SK-N-MC (cell line): ENCODE data around the gene CCL28.
"Not testable (repeated sequence)": the region's sequence is repeated elsewhere in the genome, so short reads cannot be mapped to it uniquely, and the experiment has no call there.

Experiments
- DNase-seq: peaks from one replicate; pipeline ENCODE4 v3.0.0-alpha.2; 2011; ENCODE audit warnings: low read depth, low spot score
- H3K27ac ChIP-seq: fragments of 200-600 bp; sonication (generic); 2 replicates; pipeline ENCODE4 v1.5.1; 2016; ENCODE audit warnings: mixed run types
- H3K36me3 ChIP-seq: fragments of 200-600 bp; sonication (generic); 2 replicates; pipeline ENCODE4 v1.6.1; 2017; ENCODE audit warnings: antibody characterized with exemption, low read length, mixed read lengths; ENCODE audit not compliant: insufficient read depth
- H3K4me3 ChIP-seq: fragments of 200-600 bp; sonication (generic); 2 replicates; pipeline ENCODE4 v1.5.1; 2016
- H3K9ac ChIP-seq: fragments of 200-600 bp; sonication (generic); 2 replicates; pipeline ENCODE4 v1.8.0; 2017; ENCODE audit warnings: mixed run types, mixed read lengths; ENCODE audit not compliant: insufficient read length
- H3K9me3 ChIP-seq: fragments of 200-600 bp; sonication (generic); 2 replicates; pipeline ENCODE4 v1.6.1; 2017; ENCODE audit warnings: low read depth, mild to moderate bottlenecking, antibody characterized with exemption, low read length, moderate library complexity, mixed read lengths
- EZH2 ChIP-seq: fragments of 200-600 bp; sonication (generic); IDR thresholded peaks from one replicate; pipeline ENCODE4 v1.6.1; 2017; ENCODE audit warnings: antibody characterized with exemption
- FOXP2 ChIP-seq: optimal IDR thresholded peaks from 2 replicates; pipeline ENCODE3; 2011; ENCODE audit warnings: mild to moderate bottlenecking, moderate library complexity; ENCODE audit not compliant: insufficient read depth; ENCODE audit errors: extremely low read length, control extremely low read depth
- POLR2AphosphoS5 ChIP-seq: IDR thresholded peaks from 2 replicates; pipeline ENCODE4 v1.6.1; 2012; ENCODE audit warnings: mild to moderate bottlenecking, low read depth, low read length, borderline replicate concordance

Gene CCL28, protein sequence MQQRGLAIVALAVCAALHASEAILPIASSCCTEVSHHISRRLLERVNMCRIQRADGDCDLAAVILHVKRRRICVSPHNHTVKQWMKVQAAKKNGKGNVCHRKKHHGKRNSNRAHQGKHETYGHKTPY

DNA sequence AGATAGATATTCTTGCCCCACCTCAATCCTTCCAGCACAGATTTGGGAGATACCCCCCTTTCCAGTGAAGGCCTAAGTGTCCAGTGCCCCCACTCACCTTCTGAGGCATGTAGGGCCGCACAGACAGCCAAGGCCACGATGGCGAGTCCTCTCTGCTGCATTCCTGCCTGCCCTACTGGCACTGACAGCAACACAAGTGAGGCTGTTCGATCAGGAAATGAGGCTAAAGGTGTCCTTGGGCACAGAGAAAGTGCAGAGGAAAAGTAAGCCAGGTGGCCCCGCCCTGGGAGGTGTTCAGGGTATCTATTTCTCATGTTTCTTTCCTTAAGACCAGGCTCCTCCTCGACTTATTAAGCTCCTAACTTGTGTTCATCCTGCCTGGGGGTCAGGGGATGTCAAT is at the start of gene CCL28:
Gene CCL28 (minus strand): TSS at position 236 of the 400 bp plus-strand sequence. CDS start 75 bp downstream, at position 161.
- no peak for TF ChIP-seq EZH2
- TF ChIP-seq FOXP2, result no peak
- no peak for TF ChIP-seq POLR2AphosphoS5
- Histone ChIP-seq H3K9me3 (no peaks in the 10 kb centered on the region), H3K36me3 (no peaks in the 10 kb centered on the region), H3K4me3 (no peak within 1 kb of the TSS), H3K27ac (no peak within 1 kb of the TSS), H3K9ac (no peak within 1 kb of the TSS)
- no peak for DNase-seq

- no peak for TF ChIP-seq FOXP2
- Histone ChIP-seq H3K36me3 (peaks cover 17% of the 10 kb centered on the region), H3K9ac (no peak overlapping the region), H3K27ac (no peak overlapping the region), H3K9me3 (no peaks in the 10 kb centered on the region), H3K4me3 (no peak overlapping the region)
- DNase-seq, result no peak
Observed at GRCh38 chr5:43461066-43461465, 48.9 kb upstream of the CCL28 start.

DNA sequence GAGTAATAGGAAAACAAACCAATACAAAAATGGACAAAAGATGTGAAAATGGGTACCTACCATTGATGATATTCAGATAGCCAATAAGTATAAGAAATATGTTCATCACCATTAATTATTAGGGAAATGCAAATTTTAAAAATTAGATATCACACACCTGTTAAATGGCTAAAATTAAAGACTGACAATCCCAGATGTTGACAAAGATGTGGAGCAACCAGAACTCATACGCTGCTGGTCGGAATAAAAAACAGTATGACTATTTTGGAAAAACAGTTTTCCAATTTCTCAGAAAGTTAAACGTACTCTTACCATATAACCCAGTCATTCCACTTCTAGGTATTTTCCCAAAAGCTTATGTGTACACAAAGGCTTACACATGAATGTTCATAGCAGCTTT is 44.4 kb upstream of the CCL28 start:
- no peak for DNase-seq
- TF ChIP-seq POLR2AphosphoS5 (no peak), EZH2 (no peak), FOXP2 (no peak)

DNA sequence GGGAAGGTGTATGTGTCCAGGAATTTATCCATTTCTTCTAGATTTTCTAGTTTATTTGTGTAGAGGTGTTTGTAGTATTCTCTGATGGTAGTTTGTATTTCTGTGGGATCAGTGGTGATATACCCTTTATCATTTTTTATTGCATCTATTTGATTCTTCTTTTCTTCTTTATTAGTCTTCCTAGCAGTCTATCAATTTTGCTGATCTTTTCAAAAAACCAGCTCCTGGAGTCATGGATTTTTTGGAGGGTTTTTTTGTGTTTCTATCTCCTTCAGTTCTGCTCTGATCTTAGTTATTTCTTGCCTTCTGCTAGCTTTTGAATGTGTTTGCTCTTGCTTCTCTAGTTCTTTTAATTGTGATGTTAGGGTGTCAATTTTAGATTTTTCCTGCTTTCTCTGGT is 29.4 kb upstream of the CCL28 start:
- DNase-seq, H3K9ac ChIP-seq, H3K9me3 ChIP-seq, H3K27ac ChIP-seq, H3K4me3 ChIP-seq: not testable (repeated sequence)
- peaks cover 22% of the 10 kb centered on the region for H3K36me3 ChIP-seq

More for the DNA sequence above, 44.4 kb upstream of the CCL28 start:
- Histone ChIP-seq H3K9me3 (no peaks in the 10 kb centered on the region), H3K36me3 (peaks cover 24% of the 10 kb centered on the region), H3K4me3 (no peak overlapping the region), H3K9ac (no peak overlapping the region), H3K27ac (no peak overlapping the region)

DNA sequence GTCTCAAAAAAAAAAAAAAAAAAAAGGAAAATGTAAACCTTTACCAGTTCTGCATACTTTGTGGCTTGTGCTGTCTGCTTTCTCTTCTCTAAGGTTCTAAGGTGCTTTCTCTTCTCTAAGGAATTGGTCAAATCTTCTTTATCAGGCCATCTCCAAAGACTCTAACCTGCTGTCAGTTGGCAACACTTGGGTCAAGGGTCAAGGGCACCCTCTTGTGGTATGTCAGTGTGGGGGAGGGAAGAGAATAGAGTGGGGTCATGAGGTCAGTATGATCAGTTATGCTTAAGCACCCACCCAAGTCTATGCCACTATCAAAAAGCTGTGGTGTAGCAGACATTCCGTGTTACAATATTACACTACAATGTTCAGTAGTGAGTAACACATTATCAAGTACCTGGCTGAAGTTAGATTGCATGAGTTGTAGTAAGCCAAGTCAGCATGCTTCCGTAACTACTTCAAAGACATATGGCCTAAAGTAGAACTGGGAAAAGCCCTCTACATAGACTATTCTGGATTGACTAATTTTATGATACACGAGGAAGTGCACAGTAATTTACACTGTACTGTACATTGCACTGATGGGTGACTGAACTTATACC is 25.0 kb upstream of the CCL28 start:
- Histone ChIP-seq H3K36me3 (no peaks in the 10 kb centered on the region), H3K27ac (no peak overlapping the region), H3K4me3 (no peak overlapping the region), H3K9me3 (no peaks in the 10 kb centered on the region), H3K9ac (no peak overlapping the region)
- TF ChIP-seq FOXP2 (no peak), EZH2 (no peak)
- no peak for DNase-seq

DNA sequence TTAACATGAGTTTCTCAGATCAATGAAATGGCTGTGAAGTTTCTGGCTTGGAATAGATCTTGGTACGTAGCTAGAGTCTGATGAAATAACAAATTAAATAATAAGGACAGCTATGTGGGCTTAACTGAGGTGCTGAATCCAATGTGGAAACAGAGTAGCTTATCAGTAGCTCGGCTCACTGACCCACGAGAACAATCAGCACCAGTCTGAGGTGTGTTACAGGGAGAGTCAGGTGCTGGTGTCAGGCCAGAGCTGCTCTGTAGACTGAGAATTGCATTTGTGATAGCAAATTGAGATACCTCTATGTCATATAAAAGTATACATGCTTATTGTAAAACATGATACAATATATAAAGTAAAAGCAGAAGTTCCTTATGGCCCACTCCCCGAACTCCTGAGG is 21.2 kb upstream of the CCL28 start:
- Histone ChIP-seq H3K36me3 (no peaks in the 10 kb centered on the region), H3K9me3 (no peaks in the 10 kb centered on the region), H3K4me3 (no peak overlapping the region), H3K9ac (no peak overlapping the region), H3K27ac (no peak overlapping the region)
- TF ChIP-seq EZH2, result no peak
- no peak for TF ChIP-seq FOXP2
- no peak for TF ChIP-seq POLR2AphosphoS5
- no peak for DNase-seq

DNA sequence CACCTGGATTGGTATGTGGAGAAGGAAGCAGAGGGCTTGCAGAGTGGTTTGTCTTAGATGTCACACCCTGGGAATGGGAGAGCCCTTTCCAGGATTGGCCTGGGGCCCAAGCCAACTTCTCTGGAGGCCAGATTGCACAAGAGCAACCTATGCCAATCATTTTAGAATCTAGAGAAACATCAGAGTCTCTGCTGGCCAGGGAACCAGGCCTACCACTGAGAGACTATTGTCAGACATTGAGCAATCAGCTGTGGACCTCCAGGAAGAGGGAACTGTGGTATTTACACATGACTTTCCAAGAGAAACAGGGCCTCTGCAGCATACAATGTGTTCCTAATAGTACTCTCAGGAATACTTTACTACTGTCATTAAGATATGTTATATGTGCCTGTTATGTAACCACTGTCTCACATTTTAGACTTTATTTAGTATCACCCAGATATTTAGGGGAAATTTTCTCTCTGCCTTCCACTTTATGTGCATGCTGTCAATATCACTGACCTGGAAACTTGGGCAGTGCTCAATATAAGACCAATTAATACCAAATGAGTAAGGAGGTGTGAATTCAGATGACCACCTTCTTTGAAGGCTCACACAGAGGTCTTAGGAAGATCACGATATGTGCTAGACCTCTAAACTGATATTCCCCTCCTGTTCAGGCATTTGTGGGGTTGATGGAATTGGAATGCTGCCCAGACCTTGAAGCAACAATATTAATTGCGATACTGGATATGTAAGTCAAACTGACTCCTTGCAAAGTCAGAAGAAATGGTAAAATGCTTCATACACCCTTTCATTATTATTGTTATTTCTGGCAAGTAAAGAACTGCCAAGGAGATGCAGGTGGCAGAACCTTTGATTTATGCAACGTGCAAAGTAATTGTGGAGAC is 20.5 kb upstream of the CCL28 start:
- TF ChIP-seq POLR2AphosphoS5, result no peak
- no peak for TF ChIP-seq EZH2
- no peak for TF ChIP-seq FOXP2
- Histone ChIP-seq H3K9ac (no peak overlapping the region), H3K36me3 (no peaks in the 10 kb centered on the region), H3K4me3 (no peak overlapping the region), H3K9me3 (no peaks in the 10 kb centered on the region), H3K27ac (no peak overlapping the region)
- DNase-seq, result no peak

DNA sequence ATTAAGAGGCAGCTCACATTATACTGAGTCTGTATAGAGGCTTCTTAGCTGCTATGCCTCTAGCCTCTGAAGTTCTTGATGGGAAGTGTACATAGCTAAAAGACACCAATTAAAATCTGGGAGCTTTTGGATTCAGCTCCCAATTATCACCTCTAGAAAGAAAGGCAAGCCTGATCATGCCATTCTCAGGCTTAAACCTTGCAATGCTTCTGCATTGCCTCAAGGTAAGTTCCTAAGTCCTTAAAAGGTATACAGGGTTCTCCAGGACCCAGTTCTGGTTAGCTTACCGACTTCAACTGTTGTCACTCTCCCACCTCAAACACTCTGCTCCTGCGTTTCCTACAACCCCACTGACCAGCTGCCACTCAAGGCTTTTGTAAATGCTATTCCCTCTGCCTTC is 17.5 kb upstream of the CCL28 start:
- Histone ChIP-seq H3K27ac (no peak overlapping the region), H3K9me3 (no peaks in the 10 kb centered on the region), H3K4me3 (no peak overlapping the region), H3K36me3 (no peaks in the 10 kb centered on the region), H3K9ac (no peak overlapping the region)
- DNase-seq, result no peak
- TF ChIP-seq EZH2 (no peak), POLR2AphosphoS5 (no peak), FOXP2 (no peak)

GRCh38 chr5:43429016-43429415 is 16.8 kb upstream of the CCL28 start:
- TF ChIP-seq EZH2 (no peak), FOXP2 (no peak), POLR2AphosphoS5 (no peak)
- Histone ChIP-seq H3K4me3 (no peak overlapping the region), H3K36me3 (no peaks in the 10 kb centered on the region), H3K9ac (no peak overlapping the region), H3K9me3 (no peaks in the 10 kb centered on the region), H3K27ac (no peak overlapping the region)
- no peak for DNase-seq
